ENCODE results near the gene CYBC1.

Gene CYBC1

DNA sequence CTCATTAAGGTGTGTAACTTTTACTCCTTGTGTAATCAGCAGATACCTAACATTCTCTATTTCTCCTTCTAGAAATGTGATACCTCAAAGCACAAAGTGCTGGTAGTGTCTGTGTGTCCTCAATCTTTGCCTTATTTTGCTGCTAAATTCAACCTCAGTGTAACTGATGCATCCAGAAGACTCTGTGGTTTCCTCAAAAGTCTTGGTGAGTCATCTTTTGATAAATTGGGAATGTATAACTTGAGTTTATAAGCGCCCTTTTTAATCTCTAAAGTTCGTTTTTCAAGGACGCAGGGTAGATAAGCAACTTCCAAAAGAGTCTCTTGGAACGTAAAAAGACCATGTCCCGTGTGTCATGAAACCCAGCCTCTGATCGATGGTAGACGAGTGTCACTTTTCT lies 18.1 kb upstream of the CYBC1 start:
- no peak overlapping the region for H3K9ac ChIP-seq (ENCODE audit: low read depth, low read length, poor library complexity)
- H2AK5ac ChIP-seq (ENCODE audit: low read depth, low read length), result no peak overlapping the region
- H3K27me3 ChIP-seq (ENCODE audit: control insufficient read depth in 3 of 3, insufficient read depth in 3 of 3, low read depth in 1 of 3, low read length in 3 of 3), result no peaks in the 10 kb centered on the region
- no peak overlapping the region for H3K23ac ChIP-seq (ENCODE audit: low read depth, low read length, poor library complexity)
- H3K4me2 ChIP-seq (ENCODE audit: insufficient read depth, low read length, poor library complexity, severe bottlenecking), result no peak overlapping the region
- H3K14ac ChIP-seq (ENCODE audit: low read length), result no peak overlapping the region
- DNase-seq (ENCODE audit: low spot score), result no peak
- WGBS, 2 donors (ENCODE audit: extremely low coverage in 2 of 2, insufficient read length in 2 of 2, insufficient replicate concordance in 1 of 2), result no CpG with 5 or more reads among the region's 7 CpGs
- H3K18ac ChIP-seq (ENCODE audit: low read length), result no peak overlapping the region
- H2BK5ac ChIP-seq (ENCODE audit: low read length), result no peak overlapping the region
- peaks cover 32 to 93% of the 10 kb centered on the region in 2 donors for H3K36me3 ChIP-seq (replicated peaks in 1 of 2; ENCODE audit: control insufficient read depth in 2 of 2, insufficient read depth in 2 of 2, low read length in 2 of 2)
- no peak overlapping the region for H3K27ac ChIP-seq (replicated peaks; ENCODE audit: low read length)
- no peaks in the 10 kb centered on the region for H3K4me1 ChIP-seq (ENCODE audit: control insufficient read depth in 2 of 2, insufficient read depth in 1 of 2, low read depth in 1 of 2, low read length in 2 of 2)
- no peaks in the 10 kb centered on the region for H3K79me1 ChIP-seq (ENCODE audit: low read depth, low read length)
- no peak overlapping the region for H2BK12ac ChIP-seq (ENCODE audit: low read length)
- H3K9me3 ChIP-seq (replicated peaks in 1 of 2; ENCODE audit: control insufficient read depth in 2 of 2, insufficient read depth in 1 of 2, low read depth in 1 of 2, low read length in 2 of 2), result peaks cover 0 to 2% of the 10 kb centered on the region in 2 donors
- no peak overlapping the region for H2BK120ac ChIP-seq (ENCODE audit: low read depth, low read length)
- H3K4me3 ChIP-seq (ENCODE audit: low read length in 2 of 2), result no peak overlapping the region
- no peak overlapping the region for H2BK15ac ChIP-seq (ENCODE audit: low read length)
- H2AFZ ChIP-seq (ENCODE audit: low read length), result no peak overlapping the region
- H3K4ac ChIP-seq (ENCODE audit: low read length), result no peak overlapping the region
- H4K91ac ChIP-seq (ENCODE audit: low read depth, low read length, poor library complexity), result no peak overlapping the region
- H4K8ac ChIP-seq (ENCODE audit: low read depth, low read length), result no peak overlapping the region

DNA sequence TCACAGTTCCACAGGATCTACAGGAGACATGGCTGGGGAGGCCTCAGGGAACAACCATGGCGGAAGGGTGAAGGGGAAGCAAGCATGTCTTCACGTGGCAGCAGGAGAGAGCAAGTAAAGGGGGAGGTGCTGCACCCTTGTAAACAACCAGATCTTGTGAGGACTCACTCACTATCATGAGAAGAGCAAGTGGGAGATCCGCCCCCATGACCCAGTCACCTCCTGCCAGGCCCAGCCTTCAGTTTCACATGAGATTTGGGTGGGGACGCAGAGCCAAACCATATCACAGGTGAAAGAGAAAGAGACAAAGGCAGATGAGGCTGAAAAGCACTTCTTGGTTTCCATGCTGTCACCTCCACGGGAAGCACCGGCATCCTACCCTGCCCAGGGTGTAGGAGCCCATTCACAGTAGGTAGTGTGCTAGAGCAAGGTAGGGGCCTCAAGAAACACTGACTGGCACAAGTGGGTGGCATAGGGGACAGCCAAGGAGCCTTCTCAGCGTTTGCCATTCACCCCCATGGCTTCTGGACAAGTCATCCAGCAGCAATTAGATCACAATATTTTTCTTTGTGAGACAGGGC lies 14.6 kb upstream of the CYBC1 start:
- H3K9ac ChIP-seq (ENCODE audit: low read depth, low read length, poor library complexity), result no peak overlapping the region
- no peak overlapping the region for H3K23ac ChIP-seq (ENCODE audit: low read depth, low read length, poor library complexity)
- no peak overlapping the region for H3K4ac ChIP-seq (ENCODE audit: low read length)
- H3K36me3 ChIP-seq (replicated peaks in 1 of 2; ENCODE audit: control insufficient read depth in 2 of 2, insufficient read depth in 2 of 2, low read length in 2 of 2), result peaks cover 55 to 97% of the 10 kb centered on the region in 2 donors
- H3K4me3 ChIP-seq (ENCODE audit: low read length in 2 of 2), result no peak overlapping the region
- H2BK12ac ChIP-seq (ENCODE audit: low read length), result no peak overlapping the region
- no peak overlapping the region for H2BK15ac ChIP-seq (ENCODE audit: low read length)
- no peak overlapping the region for H2BK120ac ChIP-seq (ENCODE audit: low read depth, low read length)
- no peaks in the 10 kb centered on the region for H3K27me3 ChIP-seq (ENCODE audit: control insufficient read depth in 3 of 3, insufficient read depth in 3 of 3, low read depth in 1 of 3, low read length in 3 of 3)
- WGBS, 2 donors (ENCODE audit: extremely low coverage in 2 of 2, insufficient read length in 2 of 2, insufficient replicate concordance in 1 of 2), result no CpG with 5 or more reads among the region's 7 CpGs
- no peak overlapping the region for H2BK5ac ChIP-seq (ENCODE audit: low read length)
- no peak overlapping the region for H3K14ac ChIP-seq (ENCODE audit: low read length)
- H2AK5ac ChIP-seq (ENCODE audit: low read depth, low read length), result no peak overlapping the region
- H3K79me1 ChIP-seq (ENCODE audit: low read depth, low read length), result peaks cover 8% of the 10 kb centered on the region
- no peak overlapping the region for H3K27ac ChIP-seq (replicated peaks; ENCODE audit: low read length)
- no peak overlapping the region for H4K91ac ChIP-seq (ENCODE audit: low read depth, low read length, poor library complexity)
- no peak overlapping the region for H4K8ac ChIP-seq (ENCODE audit: low read depth, low read length)
- H3K9me3 ChIP-seq (replicated peaks in 1 of 2; ENCODE audit: control insufficient read depth in 2 of 2, insufficient read depth in 1 of 2, low read depth in 1 of 2, low read length in 2 of 2), result peaks cover 0 to 2% of the 10 kb centered on the region in 2 donors
- H3K4me1 ChIP-seq (ENCODE audit: control insufficient read depth in 2 of 2, insufficient read depth in 1 of 2, low read depth in 1 of 2, low read length in 2 of 2), result no peaks in the 10 kb centered on the region
- DNase-seq (ENCODE audit: low spot score), result no peak
- H2AFZ ChIP-seq (ENCODE audit: low read length), result no peak overlapping the region
- no peak overlapping the region for H3K4me2 ChIP-seq (ENCODE audit: insufficient read depth, low read length, poor library complexity, severe bottlenecking)
- no peak overlapping the region for H3K18ac ChIP-seq (ENCODE audit: low read length)

DNA sequence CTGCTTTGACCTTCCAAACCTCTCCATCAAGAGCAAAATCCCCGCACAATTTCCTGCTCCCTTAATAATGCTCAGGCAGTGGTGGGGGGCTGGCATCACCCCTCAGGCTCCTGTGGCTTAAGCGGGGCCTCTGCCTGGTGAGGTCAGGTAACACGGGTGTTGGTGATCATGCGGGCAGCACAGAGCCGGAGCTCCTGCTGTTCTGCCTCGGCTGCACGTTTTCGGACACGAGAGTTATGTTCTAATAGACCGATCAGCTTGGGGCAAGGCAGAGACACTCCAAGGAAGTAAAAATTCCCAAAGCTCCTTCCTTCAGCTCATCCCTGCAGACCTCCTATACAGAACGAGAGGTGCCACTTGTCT lies 14.0 kb upstream of the CYBC1 start:
- Histone ChIP-seq H3K4ac (ENCODE audit: low read length) (no peak overlapping the region), H3K4me2 (ENCODE audit: insufficient read depth, low read length, poor library complexity, severe bottlenecking) (no peak overlapping the region), H3K9ac (ENCODE audit: low read depth, low read length, poor library complexity) (no peak overlapping the region), H3K27me3 (ENCODE audit: control insufficient read depth in 3 of 3, insufficient read depth in 3 of 3, low read depth in 1 of 3, low read length in 3 of 3) (no peaks in the 10 kb centered on the region), H4K8ac (ENCODE audit: low read depth, low read length) (no peak overlapping the region), H2BK5ac (ENCODE audit: low read length) (no peak overlapping the region), H3K23ac (ENCODE audit: low read depth, low read length, poor library complexity) (peak overlapping the region; percentile 9), H2AFZ (ENCODE audit: low read length) (no peak overlapping the region), H4K91ac (ENCODE audit: low read depth, low read length, poor library complexity) (no peak overlapping the region), H3K79me1 (ENCODE audit: low read depth, low read length) (peaks cover 8% of the 10 kb centered on the region), H2AK5ac (ENCODE audit: low read depth, low read length) (no peak overlapping the region), H3K4me3 (ENCODE audit: low read length in 2 of 2) (no peak overlapping the region), H3K9me3 (replicated peaks in 1 of 2; ENCODE audit: control insufficient read depth in 2 of 2, insufficient read depth in 1 of 2, low read depth in 1 of 2, low read length in 2 of 2) (no peaks in the 10 kb centered on the region), H2BK15ac (ENCODE audit: low read length) (no peak overlapping the region), H3K14ac (ENCODE audit: low read length) (no peak overlapping the region), H3K27ac (replicated peaks; ENCODE audit: low read length) (no peak overlapping the region), H3K4me1 (ENCODE audit: control insufficient read depth in 2 of 2, insufficient read depth in 1 of 2, low read depth in 1 of 2, low read length in 2 of 2) (no peaks in the 10 kb centered on the region), H3K18ac (ENCODE audit: low read length) (no peak overlapping the region), H2BK12ac (ENCODE audit: low read length) (no peak overlapping the region), H3K36me3 (replicated peaks in 1 of 2; ENCODE audit: control insufficient read depth in 2 of 2, insufficient read depth in 2 of 2, low read length in 2 of 2) (peaks cover 53 to 96% of the 10 kb centered on the region in 2 donors), H2BK120ac (ENCODE audit: low read depth, low read length) (no peak overlapping the region)
- no peak for DNase-seq (ENCODE audit: low spot score)
- no CpG with 5 or more reads among the region's 11 CpGs for WGBS, 2 donors (ENCODE audit: extremely low coverage in 2 of 2, insufficient read length in 2 of 2, insufficient replicate concordance in 1 of 2)

DNA sequence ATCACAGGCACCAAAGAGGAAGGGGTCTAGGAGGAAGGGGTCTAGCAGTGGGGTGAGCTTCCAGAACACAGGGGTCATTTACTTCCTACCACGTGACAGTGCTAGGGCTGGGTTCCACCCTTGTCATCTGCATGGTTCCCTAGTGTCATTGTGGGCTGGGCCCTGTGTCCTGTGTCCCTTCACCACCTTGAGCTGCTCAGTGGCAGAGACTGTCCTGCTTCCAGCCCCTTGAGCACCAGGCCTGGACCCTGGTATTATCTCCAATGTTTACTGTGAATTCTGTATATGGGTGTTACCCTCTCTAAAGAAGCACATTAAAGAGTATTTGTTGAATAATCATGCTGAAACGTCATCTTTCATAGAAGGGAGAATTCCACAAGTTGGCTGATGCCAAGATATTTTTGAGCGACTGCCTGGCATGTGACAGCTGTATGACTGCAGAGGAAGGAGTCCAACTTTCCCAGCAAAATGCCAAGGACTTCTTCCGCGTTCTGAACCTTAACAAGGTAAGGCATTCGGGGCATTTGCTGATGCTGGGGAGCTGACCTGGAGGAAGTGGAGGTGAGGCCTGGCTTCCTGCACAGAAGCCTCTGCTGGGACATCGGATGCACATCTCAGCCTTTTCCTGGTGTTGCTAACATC lies 13.5 kb upstream of the CYBC1 start:
- no peak overlapping the region for H3K27ac ChIP-seq (replicated peaks; ENCODE audit: low read length)
- H3K18ac ChIP-seq (ENCODE audit: low read length), result no peak overlapping the region
- H3K79me1 ChIP-seq (ENCODE audit: low read depth, low read length), result peaks cover 9% of the 10 kb centered on the region
- H3K14ac ChIP-seq (ENCODE audit: low read length), result no peak overlapping the region
- WGBS, 2 donors (ENCODE audit: extremely low coverage in 2 of 2, insufficient read length in 2 of 2, insufficient replicate concordance in 1 of 2), result no CpG with 5 or more reads among the region's 7 CpGs
- H3K4me3 ChIP-seq (ENCODE audit: low read length in 2 of 2), result no peak overlapping the region
- no peaks in the 10 kb centered on the region for H3K4me1 ChIP-seq (ENCODE audit: control insufficient read depth in 2 of 2, insufficient read depth in 1 of 2, low read depth in 1 of 2, low read length in 2 of 2)
- H3K9me3 ChIP-seq (replicated peaks in 1 of 2; ENCODE audit: control insufficient read depth in 2 of 2, insufficient read depth in 1 of 2, low read depth in 1 of 2, low read length in 2 of 2), result no peaks in the 10 kb centered on the region
- H4K91ac ChIP-seq (ENCODE audit: low read depth, low read length, poor library complexity), result no peak overlapping the region
- H3K27me3 ChIP-seq (ENCODE audit: control insufficient read depth in 3 of 3, insufficient read depth in 3 of 3, low read depth in 1 of 3, low read length in 3 of 3), result no peaks in the 10 kb centered on the region
- H2AFZ ChIP-seq (ENCODE audit: low read length), result no peak overlapping the region
- H2BK15ac ChIP-seq (ENCODE audit: low read length), result no peak overlapping the region
- H3K36me3 ChIP-seq (replicated peaks in 1 of 2; ENCODE audit: control insufficient read depth in 2 of 2, insufficient read depth in 2 of 2, low read length in 2 of 2), result peaks cover 51 to 91% of the 10 kb centered on the region in 2 donors
- H2BK12ac ChIP-seq (ENCODE audit: low read length), result no peak overlapping the region
- H2BK5ac ChIP-seq (ENCODE audit: low read length), result no peak overlapping the region
- H2AK5ac ChIP-seq (ENCODE audit: low read depth, low read length), result no peak overlapping the region
- H3K4me2 ChIP-seq (ENCODE audit: insufficient read depth, low read length, poor library complexity, severe bottlenecking), result no peak overlapping the region
- no peak overlapping the region for H2BK120ac ChIP-seq (ENCODE audit: low read depth, low read length)
- H4K8ac ChIP-seq (ENCODE audit: low read depth, low read length), result no peak overlapping the region
- H3K4ac ChIP-seq (ENCODE audit: low read length), result no peak overlapping the region
- no peak for DNase-seq (ENCODE audit: low spot score)
- H3K23ac ChIP-seq (ENCODE audit: low read depth, low read length, poor library complexity), result peak overlapping the region; percentile 9
- H3K9ac ChIP-seq (ENCODE audit: low read depth, low read length, poor library complexity), result peak overlapping the region; percentile 30

Data from neuronal stem cell (in vitro differentiated cells).